Suprapubic skin (tissue), 4 donors: ENCODE measurements around the gene GUCY1A1. TPM values are rescaled to one million over a fixed set of nuclear protein-coding genes. Genes with fewer than 3 reads are reported as not detected.

Experiments used
- DNase-seq, 2 donors: peaks; one replicate each; pipeline ENCODE4 v3.0.0-alpha.2; 2019; ENCODE audit warnings: low spot score in 2 of 2
- H3K27ac ChIP-seq: fragments of 200-600 bp; sonication (generic); one replicate; pipeline ENCODE4 v1.5.1; 2019
- H3K27me3 ChIP-seq: fragments of 200-600 bp; sonication (generic); one replicate; pipeline ENCODE4 v1.5.1; 2019
- H3K36me3 ChIP-seq: fragments of 200-600 bp; sonication (generic); one replicate; pipeline ENCODE4 v1.5.1; 2019
- H3K4me1 ChIP-seq: fragments of 200-600 bp; sonication (generic); one replicate; pipeline ENCODE4 v1.5.1; 2019
- H3K4me3 ChIP-seq: fragments of 200-600 bp; sonication (generic); one replicate; pipeline ENCODE4 v1.5.1; 2019; ENCODE audit warnings: mild to moderate bottlenecking
- H3K9me3 ChIP-seq: fragments of 200-600 bp; sonication (generic); one replicate; pipeline ENCODE4 v1.5.1; 2019
- EP300 ChIP-seq: sonication (generic); formaldehyde crosslinking; IDR thresholded peaks from one replicate; pipeline ENCODE4 v1.6.1; 2017; ENCODE audit warnings: antibody characterized with exemption
- POLR2A ChIP-seq, 2 donors: fragments of 450-650 bp; IDR thresholded peaks; one replicate each; pipeline ENCODE4 v1.6.1; 2017; ENCODE audit warnings: antibody characterized with exemption in 2 of 2, mild to moderate bottlenecking in 2 of 2, moderate library complexity in 2 of 2
- POLR2AphosphoS5 ChIP-seq, 3 donors: sonication (generic); formaldehyde crosslinking; IDR thresholded peaks; one replicate each; pipeline ENCODE4 v1.6.1; 2017; ENCODE audit warnings: antibody characterized with exemption in 3 of 3
- WGBS: methylation state at CpG from one replicate; pipeline ENCODE4 v1.1.5; 2018; 5-methylcytosine and 5-hydroxymethylcytosine counted together
- total RNA-seq, 4 donors: library from RNA; depleted of rRNA; stranded (reverse); fragments of >200 nt; gene quantifications; one replicate each; pipeline ENCODE4 v1.1.0, GENCODE V29; 2016
- TF ChIP-seq, protein P1 (sequence below), 2 donors: fragments of 200-600 bp in 1 of 2; fragments of 450-650 bp in 1 of 2; sonication (generic) in 1 of 2; IDR thresholded peaks; one replicate each; pipeline ENCODE4 v1.5.1; 2016 to 2019; ENCODE audit warnings: antibody characterized with exemption in 2 of 2, mild to moderate bottlenecking in 1 of 2, moderate library complexity in 1 of 2

Gene GUCY1A1
- total RNA-seq, 4 donors from 2014 or later, result 5.1 to 15.3 (median 8.9) TPM

DNA sequence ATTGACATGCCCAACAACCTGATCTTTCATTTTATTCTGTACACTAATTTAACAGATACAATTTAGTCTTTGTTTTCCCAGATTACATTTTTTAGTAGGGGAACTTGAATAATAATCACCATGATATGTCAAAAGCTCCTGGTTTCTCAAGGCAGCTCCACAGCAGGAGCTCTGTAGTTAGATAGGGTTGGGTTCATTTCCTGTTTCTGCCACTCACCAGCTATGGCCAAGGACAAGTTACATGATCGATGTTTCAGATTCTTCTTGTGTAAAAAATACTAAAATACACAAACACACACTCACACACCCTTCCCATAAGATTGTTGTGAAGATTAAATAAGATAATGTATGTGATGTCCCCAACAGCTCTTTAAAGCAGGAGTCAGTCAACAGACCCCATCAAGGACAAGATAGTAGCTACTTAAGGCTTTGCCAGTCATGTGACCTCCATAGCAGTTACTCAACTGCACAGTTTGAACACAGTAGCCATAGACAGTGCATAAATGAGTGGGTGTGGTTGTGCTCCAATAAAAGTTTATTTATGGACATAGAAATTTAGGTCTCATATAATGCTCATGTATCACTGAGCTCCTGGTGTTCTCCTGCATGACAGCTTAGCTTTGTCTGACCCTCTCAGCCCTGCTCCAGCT is 18.4 kb downstream of the GUCY1A1 start:
- 55% methylated on average over 1 of the region's 1 CpG for WGBS

DNA sequence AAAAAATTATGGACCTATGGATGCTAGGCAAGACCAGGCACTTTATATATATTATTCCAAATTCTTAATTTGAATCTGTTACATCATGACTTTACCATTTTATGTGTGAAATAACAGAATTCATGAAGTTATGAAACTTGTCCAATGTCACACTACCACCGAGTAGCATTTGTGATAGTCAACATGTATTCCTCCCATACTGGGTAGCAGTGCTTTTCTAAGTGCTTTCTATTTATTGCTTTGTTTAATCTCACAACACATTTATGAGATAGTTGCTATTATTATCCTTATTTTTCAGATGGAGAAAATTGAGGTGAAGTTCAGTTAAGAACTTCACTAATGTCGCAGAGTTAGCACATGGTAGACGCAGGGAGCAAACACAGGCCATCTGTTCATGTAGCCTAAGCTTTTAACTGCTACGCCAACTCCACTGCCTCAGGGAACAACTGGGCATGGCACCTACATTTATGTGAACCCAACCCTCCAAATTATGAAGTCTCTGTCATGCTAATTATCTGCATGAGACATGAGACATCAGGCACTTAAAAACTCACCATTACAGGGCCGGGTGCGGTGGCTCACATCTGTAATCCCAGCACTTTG is 20.8 kb downstream of the GUCY1A1 start:
- H3K4me3 ChIP-seq, result no peak overlapping the region
- TF ChIP-seq POLR2AphosphoS5 (IDR thresholded peaks at IDR 0.05), result no peak
- no peak for TF ChIP-seq POLR2A (IDR thresholded peaks at IDR 0.05)
- TF ChIP-seq, protein P1, sequence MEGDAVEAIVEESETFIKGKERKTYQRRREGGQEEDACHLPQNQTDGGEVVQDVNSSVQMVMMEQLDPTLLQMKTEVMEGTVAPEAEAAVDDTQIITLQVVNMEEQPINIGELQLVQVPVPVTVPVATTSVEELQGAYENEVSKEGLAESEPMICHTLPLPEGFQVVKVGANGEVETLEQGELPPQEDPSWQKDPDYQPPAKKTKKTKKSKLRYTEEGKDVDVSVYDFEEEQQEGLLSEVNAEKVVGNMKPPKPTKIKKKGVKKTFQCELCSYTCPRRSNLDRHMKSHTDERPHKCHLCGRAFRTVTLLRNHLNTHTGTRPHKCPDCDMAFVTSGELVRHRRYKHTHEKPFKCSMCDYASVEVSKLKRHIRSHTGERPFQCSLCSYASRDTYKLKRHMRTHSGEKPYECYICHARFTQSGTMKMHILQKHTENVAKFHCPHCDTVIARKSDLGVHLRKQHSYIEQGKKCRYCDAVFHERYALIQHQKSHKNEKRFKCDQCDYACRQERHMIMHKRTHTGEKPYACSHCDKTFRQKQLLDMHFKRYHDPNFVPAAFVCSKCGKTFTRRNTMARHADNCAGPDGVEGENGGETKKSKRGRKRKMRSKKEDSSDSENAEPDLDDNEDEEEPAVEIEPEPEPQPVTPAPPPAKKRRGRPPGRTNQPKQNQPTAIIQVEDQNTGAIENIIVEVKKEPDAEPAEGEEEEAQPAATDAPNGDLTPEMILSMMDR (IDR thresholded peaks at IDR 0.05), result no peak
- TF ChIP-seq EP300, result no peak
- 83% methylated on average over 6 of the region's 6 CpGs for WGBS
- no peaks in the 10 kb centered on the region for H3K4me1 ChIP-seq
- H3K27me3 ChIP-seq, result no peaks in the 10 kb centered on the region
- H3K27ac ChIP-seq, result no peak overlapping the region
- H3K9me3 ChIP-seq, result no peaks in the 10 kb centered on the region
- DNase-seq, result no peak
- H3K36me3 ChIP-seq, result no peaks in the 10 kb centered on the region

More for the DNA sequence above, 18.4 kb downstream of the GUCY1A1 start:
- Histone ChIP-seq H3K27ac (no peak overlapping the region), H3K4me1 (no peaks in the 10 kb centered on the region), H3K27me3 (no peaks in the 10 kb centered on the region), H3K36me3 (no peaks in the 10 kb centered on the region), H3K4me3 (no peak overlapping the region), H3K9me3 (no peaks in the 10 kb centered on the region)
- TF ChIP-seq EP300 (no peak), POLR2A (IDR thresholded peaks at IDR 0.05) (no peak), POLR2AphosphoS5 (IDR thresholded peaks at IDR 0.05) (no peak)
- no peak for DNase-seq

DNA sequence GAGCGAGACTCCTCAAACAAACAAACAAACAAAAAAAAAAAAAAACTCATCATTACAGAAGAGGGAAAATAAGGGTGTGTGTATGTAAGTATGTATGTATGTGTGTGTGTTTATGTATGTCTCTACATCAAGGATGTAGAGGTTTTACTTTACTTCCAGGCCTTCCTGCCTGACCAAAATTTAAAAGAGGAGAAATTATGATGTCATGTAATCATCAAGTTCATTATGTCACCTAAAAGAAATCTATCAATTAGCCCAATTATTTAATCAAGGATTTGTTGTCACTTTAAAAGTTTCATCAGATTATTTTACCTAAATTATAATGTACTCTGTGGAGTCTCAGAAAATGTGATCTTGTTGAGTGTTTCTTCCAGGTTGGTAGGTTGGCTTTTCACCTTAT is 21.6 kb downstream of the GUCY1A1 start:
- no peaks in the 10 kb centered on the region for H3K27me3 ChIP-seq
- DNase-seq, result no peak
- no peaks in the 10 kb centered on the region for H3K9me3 ChIP-seq
- H3K36me3 ChIP-seq, result no peaks in the 10 kb centered on the region
- 95% methylated on average over 1 of the region's 1 CpG for WGBS
- H3K4me3 ChIP-seq, result no peak overlapping the region
- peaks cover 3% of the 10 kb centered on the region for H3K4me1 ChIP-seq
- TF ChIP-seq EP300 (no peak), POLR2A (IDR thresholded peaks at IDR 0.05) (no peak), POLR2AphosphoS5 (IDR thresholded peaks at IDR 0.05) (no peak)
- TF ChIP-seq, protein P1 (IDR thresholded peaks at IDR 0.05), result no peak
- H3K27ac ChIP-seq, result no peak overlapping the region

DNA sequence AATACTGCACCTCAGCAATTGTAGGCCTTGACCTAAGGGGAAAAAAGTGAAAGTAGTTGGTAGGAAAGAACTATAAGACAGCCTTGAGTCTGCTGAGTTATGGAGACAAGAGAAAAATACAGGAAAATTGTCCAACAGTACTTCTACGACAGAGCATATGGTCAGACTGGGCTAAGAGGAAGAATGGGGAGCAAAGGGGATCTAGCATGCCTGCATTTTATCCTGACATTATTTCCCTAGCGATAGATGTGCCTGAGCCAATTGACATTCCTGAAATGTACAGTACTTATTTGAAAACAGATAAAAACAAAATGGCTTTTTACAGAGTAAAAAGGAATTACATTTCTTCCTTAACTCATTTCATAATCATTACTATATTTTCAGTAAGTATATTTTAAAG is 22.2 kb downstream of the GUCY1A1 start:
- Histone ChIP-seq H3K4me1 (peaks cover 4% of the 10 kb centered on the region), H3K36me3 (no peaks in the 10 kb centered on the region), H3K27me3 (no peaks in the 10 kb centered on the region), H3K9me3 (no peaks in the 10 kb centered on the region), H3K4me3 (no peak overlapping the region), H3K27ac (no peak overlapping the region)
- WGBS, result 77% methylated on average over 2 of the region's 2 CpGs
- no peak for DNase-seq
- no peak for TF ChIP-seq POLR2A (IDR thresholded peaks at IDR 0.05)
- TF ChIP-seq, protein P1 (IDR thresholded peaks at IDR 0.05), result no peak
- TF ChIP-seq POLR2AphosphoS5 (IDR thresholded peaks at IDR 0.05), result no peak
- no peak for TF ChIP-seq EP300

DNA sequence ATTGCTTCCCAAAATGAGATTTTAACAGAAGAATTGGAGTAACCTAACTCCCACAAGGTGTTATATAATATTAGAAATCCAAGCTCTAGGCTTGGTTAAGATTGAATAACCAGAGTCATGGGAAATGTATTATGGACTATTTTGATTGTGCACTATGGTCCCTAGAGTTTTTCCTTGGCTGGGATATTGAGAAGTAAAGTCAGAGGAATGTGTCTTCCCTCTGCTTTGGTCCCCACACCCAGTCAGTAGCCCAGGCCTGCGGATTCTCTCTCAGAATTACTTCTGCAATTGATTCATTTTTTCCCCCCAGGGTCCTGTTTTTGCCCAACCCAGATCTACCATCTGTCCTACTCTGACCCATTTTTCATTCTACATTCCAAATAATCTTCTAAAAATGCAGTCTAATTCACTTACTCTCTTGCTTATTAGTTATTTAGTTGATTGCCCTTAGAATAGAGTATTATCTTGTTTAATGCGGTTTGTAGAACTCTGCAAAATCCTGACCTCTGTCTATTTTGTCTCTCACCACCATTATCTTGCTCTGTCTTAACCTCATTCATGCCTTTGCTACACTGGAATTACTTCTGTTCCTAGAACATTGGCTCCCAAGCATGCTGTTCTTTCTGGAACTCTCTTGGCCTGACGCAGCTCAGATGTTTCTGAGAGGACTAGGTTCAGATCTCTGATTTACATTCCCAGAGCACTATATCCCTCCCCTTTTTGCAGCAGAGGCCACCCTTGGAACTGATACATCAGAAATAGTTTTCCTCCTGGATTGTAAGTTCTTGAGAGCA is 23.6 kb downstream of the GUCY1A1 start:
- WGBS, result 81% methylated on average over 3 of the region's 3 CpGs
- Histone ChIP-seq H3K27ac (no peak overlapping the region), H3K36me3 (no peaks in the 10 kb centered on the region), H3K27me3 (no peaks in the 10 kb centered on the region), H3K9me3 (no peaks in the 10 kb centered on the region), H3K4me3 (no peak overlapping the region), H3K4me1 (peaks cover 11% of the 10 kb centered on the region)
- DNase-seq, result no peak
- TF ChIP-seq POLR2AphosphoS5 (IDR thresholded peaks at IDR 0.05), result no peak
- no peak for TF ChIP-seq POLR2A (IDR thresholded peaks at IDR 0.05)
- TF ChIP-seq EP300, result no peak
- TF ChIP-seq, protein P1 (IDR thresholded peaks at IDR 0.05), result no peak
